Endothelial cell of umbilical vein (primary cell): ENCODE results near the gene SYNGAP1. TPM values are rescaled to one million over a fixed set of nuclear protein-coding genes. Genes with fewer than 3 reads are reported as not detected.
A peak's percentile ranks its signal among the peaks of the same experiment; 100 is the strongest.

Source experiments
- BruUV-seq: library from RNA; stranded (reverse); fragments of 400-500 nt; replicated peaks from 2 replicates; lab custom pipeline; 2021; lab: Mats Ljungman, UMichigan
- CTCF ChIA-PET: fragments of 300-600, 350-600 bp; sonication (Branson Sonifier 250); formaldehyde crosslinking; loops from one replicate; lab custom pipeline; 2021; ENCODE audit warnings: antibody characterized with exemption, inconsistent platforms; lab: Charles Lee
- POLR2A ChIA-PET: fragments of 300-600, 350-600 bp; sonication (Branson Sonifier 250); formaldehyde crosslinking; loops from one replicate; lab custom pipeline; 2021; ENCODE audit warnings: antibody characterized with exemption, inconsistent platforms; lab: Charles Lee
- DNase-seq: peaks from one replicate; pipeline ENCODE4 v3.0.0-alpha.2; 2011; ENCODE audit warnings: low read depth, low spot score
- FAIRE-seq: peaks from 2 replicates; lab custom pipeline; 2011; peaks lifted over from hg19 to GRCh38; lab: Jason Lieb, UNC
- H2AFZ ChIP-seq: 2 replicates; pipeline ENCODE4 v1.6.0; 2012; ENCODE audit warnings: low read depth, low read length, control low read depth, inconsistent platforms
- H3K27ac ChIP-seq: 2 replicates; pipeline ENCODE4 v1.5.1; 2011; ENCODE audit warnings: low read depth, mild to moderate bottlenecking, control low read depth, low read length, moderate library complexity; ENCODE audit not compliant: insufficient read depth
- H3K27me3 ChIP-seq, 2 experiments: 2 replicates each; pipeline versions ENCODE4 v1.6.0 to v1.6.1; 2011; ENCODE audit warnings: low read length in 2 of 2, mixed read lengths in 1 of 2; ENCODE audit not compliant: control insufficient read depth in 2 of 2, insufficient read depth in 2 of 2
- H3K36me3 ChIP-seq, 2 experiments: 2 replicates in 1 of 2; 3 replicates in 1 of 2; pipeline ENCODE4 v1.5.1; 2011; ENCODE audit warnings: low read length in 2 of 2, mild to moderate bottlenecking in 1 of 2, moderate library complexity in 1 of 2; ENCODE audit not compliant: control insufficient read depth in 2 of 2, insufficient read depth in 2 of 2; ENCODE audit errors: extremely low read depth in 1 of 2
- H3K4me1 ChIP-seq: 3 replicates; pipeline ENCODE4 v1.5.1; 2011; ENCODE audit warnings: mild to moderate bottlenecking, low read length; ENCODE audit not compliant: control insufficient read depth, insufficient read depth; ENCODE audit errors: extremely low read depth
- H3K4me2 ChIP-seq: 2 replicates; pipeline ENCODE4 v1.6.1; 2011; ENCODE audit warnings: low read length, control low read depth, mixed read lengths; ENCODE audit not compliant: insufficient read depth
- H3K4me3 ChIP-seq, 3 experiments: fragments of 200-600 bp in 1 of 3; sonication (generic), shearing (Covaris generic) in 1 of 3; replicated peaks in 1 of 3; 2 replicates each; pipeline ENCODE4 v1.5.1; 2011 to 2016; ENCODE audit warnings: control low read depth in 3 of 3, low read length in 3 of 3, mild to moderate bottlenecking in 2 of 3, inconsistent platforms in 1 of 3, low read depth in 1 of 3, moderate library complexity in 1 of 3; ENCODE audit not compliant: insufficient read depth in 1 of 3
- H3K79me2 ChIP-seq: 2 replicates; pipeline ENCODE4 v1.6.0; 2012; ENCODE audit warnings: low read length, inconsistent platforms; ENCODE audit not compliant: control insufficient read depth, insufficient read depth
- H3K9ac ChIP-seq: replicated peaks from 2 replicates; pipeline ENCODE3; 2011; ENCODE audit warnings: low read length, control low read depth; ENCODE audit not compliant: insufficient read depth; ENCODE audit errors: extremely low read depth
- H3K9me1 ChIP-seq: replicated peaks from 3 replicates; pipeline ENCODE4 v1.6.0; 2011; ENCODE audit warnings: mild to moderate bottlenecking, low read length; ENCODE audit not compliant: control insufficient read depth, insufficient read depth; ENCODE audit errors: extremely low read depth
- H3K9me3 ChIP-seq: replicated peaks from 2 replicates; pipeline ENCODE4 v1.5.1; 2012; ENCODE audit warnings: low read length, inconsistent platforms; ENCODE audit not compliant: control insufficient read depth, insufficient read depth
- H4K20me1 ChIP-seq: replicated peaks from 2 replicates; pipeline ENCODE3; 2011; ENCODE audit warnings: mild to moderate bottlenecking, low read length; ENCODE audit not compliant: control insufficient read depth, insufficient read depth; ENCODE audit errors: extremely low read depth
- CTCF ChIP-seq, 2 donors: IDR thresholded peaks; 1 replicate in 1 of 2; 2 replicates in 1 of 2; pipeline ENCODE4 v1.5.1; 2011; ENCODE audit warnings: low read length in 2 of 2, mild to moderate bottlenecking in 2 of 2, moderate library complexity in 2 of 2, control low read depth in 1 of 2, inconsistent platforms in 1 of 2, low read depth in 1 of 2; ENCODE audit not compliant: insufficient read depth in 1 of 2; ENCODE audit errors: extremely low read depth in 1 of 2
- EZH2 ChIP-seq: IDR thresholded peaks from 2 replicates; pipeline ENCODE4 v1.6.1; 2012; ENCODE audit warnings: borderline replicate concordance, low read depth, mild to moderate bottlenecking, moderate library complexity, low read length, inconsistent platforms; ENCODE audit not compliant: severe bottlenecking
- FOS ChIP-seq: IDR thresholded peaks from 2 replicates; pipeline ENCODE4 v1.6.1; 2011; ENCODE audit warnings: mild to moderate bottlenecking, low read length, moderate library complexity, borderline replicate concordance; ENCODE audit not compliant: insufficient read depth
- GATA2 ChIP-seq: IDR thresholded peaks from 2 replicates; pipeline ENCODE4 v1.7.0; 2011; ENCODE audit warnings: low read depth, mild to moderate bottlenecking, moderate library complexity, mixed read lengths, low read length; ENCODE audit not compliant: insufficient read length, insufficient read depth
- JUN ChIP-seq: IDR thresholded peaks from 2 replicates; pipeline ENCODE4 v1.6.1; 2011; ENCODE audit warnings: borderline replicate concordance, low read depth; ENCODE audit not compliant: insufficient read length, insufficient read depth
- MYC ChIP-seq: IDR thresholded peaks from one replicate; pipeline ENCODE4 v1.6.1; 2011; ENCODE audit warnings: mild to moderate bottlenecking, low read depth, low read length
- POLR2A ChIP-seq: IDR thresholded peaks from 2 replicates; pipeline ENCODE4 v1.6.1; 2012; ENCODE audit warnings: low read depth, mild to moderate bottlenecking, control low read depth, low read length
- POLR2AphosphoS5 ChIP-seq: IDR thresholded peaks from 2 replicates; pipeline ENCODE4 v1.6.1; 2012; ENCODE audit warnings: low read depth, mild to moderate bottlenecking, control low read depth, low read length, moderate library complexity; ENCODE audit not compliant: insufficient read depth
- dilution Hi-C: fragments of 300-500 bp; cut with MboI; formaldehyde crosslinking; loops from one replicate; pipeline ENCODE4 v1.15.0; 2019; ENCODE audit warnings: low sequenced_read_pairs; ENCODE audit not compliant: extremely low pct_ligation_motif_present
- intact Hi-C: fragments of 100-400 bp; cut with micrococcal nuclease; formaldehyde crosslinking; loops from one replicate; pipeline ENCODE4 v1.10.0; 2022
- polyA plus RNA-seq, 4 experiments: library from polyadenylated mRNA; depleted of rRNA in 3 of 4; stranded (reverse) in 3 of 4; unstranded in 1 of 4; fragments of >200 nt; gene quantifications; 2 replicates each; pipeline versions ENCODE4 v1.2.1 to v1.2.3, GENCODE V29; 2011 to 2012; ENCODE audit warnings: missing spikeins in 1 of 4
- total RNA-seq: library from RNA; stranded (reverse); gene quantifications from 2 replicates; pipeline ENCODE4 v1.2.3, GENCODE V29; 2021
- TF ChIP-seq, protein P1 (sequence below): IDR thresholded peaks from 2 replicates; pipeline ENCODE4 v1.6.1; 2011; ENCODE audit not compliant: insufficient read depth, insufficient read length

SYNGAP1 gene
- total and polyA plus RNA-seq, 2 donors (not counting 3 experiments of a cell fraction or from before 2014, with no cell fraction given): 7.3 to 15.1 TPM

DNA sequence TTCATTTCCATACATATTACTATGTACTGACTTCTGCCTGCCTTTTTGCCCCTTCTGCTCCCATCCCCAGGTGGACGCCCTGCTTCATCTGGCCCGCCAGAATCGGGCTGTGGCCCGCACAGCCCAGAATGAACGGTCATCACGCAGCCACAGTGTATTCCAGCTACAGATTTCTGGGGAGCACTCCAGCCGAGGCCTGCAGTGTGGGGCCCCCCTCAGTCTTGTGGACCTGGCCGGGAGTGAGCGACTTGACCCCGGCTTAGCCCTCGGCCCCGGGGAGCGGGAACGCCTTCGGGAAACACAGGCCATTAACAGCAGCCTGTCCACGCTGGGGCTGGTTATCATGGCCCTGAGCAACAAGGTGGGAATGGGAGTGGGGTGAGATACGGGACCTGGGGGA is 13.7 kb upstream of the SYNGAP1 start:
- Histone ChIP-seq H3K27me3 (no peaks in the 10 kb centered on the region), H3K4me2 (no peak overlapping the region), H2AFZ (no peak overlapping the region), H3K4me1 (peaks cover 5% of the 10 kb centered on the region), H3K79me2 (peaks cover 6% of the 10 kb centered on the region), H3K9me1 (no peaks in the 10 kb centered on the region), H3K9ac (no peak overlapping the region), H3K36me3 (peaks cover 17 to 18% of the 10 kb centered on the region in 2 experiments), H4K20me1 (no peaks in the 10 kb centered on the region), H3K27ac (no peak overlapping the region), H3K4me3 (no peak overlapping the region), H3K9me3 (no peaks in the 10 kb centered on the region)
- POLR2A ChIA-PET: no interaction called here
- no peak for TF ChIP-seq JUN
- TF ChIP-seq POLR2AphosphoS5: no peak
- no peak for TF ChIP-seq POLR2A
- no peak for TF ChIP-seq CTCF (IDR thresholded peaks at IDR 0.05; ENCODE audit: extremely low read depth in 1 of 2, insufficient read depth in 1 of 2, low read depth in 1 of 2, low read length in 2 of 2)
- TF ChIP-seq GATA2: no peak
- TF ChIP-seq MYC: no peak
- TF ChIP-seq, protein P1, sequence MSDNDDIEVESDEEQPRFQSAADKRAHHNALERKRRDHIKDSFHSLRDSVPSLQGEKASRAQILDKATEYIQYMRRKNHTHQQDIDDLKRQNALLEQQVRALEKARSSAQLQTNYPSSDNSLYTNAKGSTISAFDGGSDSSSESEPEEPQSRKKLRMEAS: no peak
- TF ChIP-seq FOS: no peak
- no peak for TF ChIP-seq EZH2
- CTCF ChIA-PET: no interaction called here
- dilution Hi-C loops: no loop called here
- TSS peak; percentile 5 for BruUV-seq
- no peak for FAIRE-seq
- intact Hi-C loops: no loop called here
- DNase-seq: no peak
